H1 (cell line): Measurements from ENCODE around the gene RAB11FIP3. TPM values are rescaled to one million over a fixed set of nuclear protein-coding genes. Genes with fewer than 3 reads are reported as not detected.

Source experiments
- ASH2L ChIP-seq: fragments of 200-600, 300-600 bp; sonication (generic); IDR thresholded peaks from one replicate; pipeline ENCODE4 v1.7.1; 2017; ENCODE audit warnings: low read length
- BRCA1 ChIP-seq: IDR thresholded peaks from 2 replicates; pipeline ENCODE4 v1.6.1; 2012; ENCODE audit warnings: low read depth, low read length, improper control_type of control experiment
- KDM1A ChIP-seq: fragments of 200-600, 300-600 bp; sonication (generic); IDR thresholded peaks from 2 replicates; pipeline ENCODE4 v1.7.1; 2016; ENCODE audit warnings: mild to moderate bottlenecking, low read length, borderline replicate concordance
- YY1 ChIP-seq: IDR thresholded peaks from 2 replicates; pipeline ENCODE4 v1.6.1; 2011; ENCODE audit warnings: low read depth, mild to moderate bottlenecking, low read length
- polyA plus RNA-seq, 7 experiments: library from polyadenylated mRNA; depleted of rRNA in 3 of 7; stranded (reverse) in 5 of 7; unstranded in 2 of 7; fragments of >200 nt in 5 of 7; fragments of 200-250 nt in 2 of 7; gene quantifications; 1 replicate in 5 of 7; 2 replicates in 1 of 7; 4 replicates in 1 of 7; pipeline versions ENCODE4 v1.2.1 to v1.2.3, GENCODE V29; 2011 to 2013; ENCODE audit warnings: missing spikeins in 2 of 7, mixed read lengths in 2 of 7
- total RNA-seq: library from RNA; stranded (reverse); fragmentation: NEBNext Ultra II Directional; extraction: Animal tissue kit (Norgen Biotek cat#: 25700); gene quantifications from 2 replicates; pipeline ENCODE4 v1.2.1, GENCODE V29; 2021
- TF ChIP-seq, protein P1 (sequence below): IDR thresholded peaks from 2 replicates; pipeline ENCODE4 v1.6.1; 2012; ENCODE audit warnings: inconsistent platforms

Gene RAB11FIP3
- total and polyA plus RNA-seq, 2 of the 8 experiments (the other 6 are each of a cell fraction or from before 2014, with no cell fraction given) = 9.3 to 35.2 TPM

GRCh38 chr16:556474-557173 lies 131.2 kb downstream of the RAB11FIP3 start (continued):
- TF ChIP-seq BRCA1 (no peak), KDM1A (no peak), ASH2L (no peak), YY1 (no peak)
- TF ChIP-seq, protein P1, sequence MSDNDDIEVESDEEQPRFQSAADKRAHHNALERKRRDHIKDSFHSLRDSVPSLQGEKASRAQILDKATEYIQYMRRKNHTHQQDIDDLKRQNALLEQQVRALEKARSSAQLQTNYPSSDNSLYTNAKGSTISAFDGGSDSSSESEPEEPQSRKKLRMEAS = no peak
